ENCODE data around the gene APOF. TPM values are rescaled to one million over a fixed set of nuclear protein-coding genes. Genes with fewer than 3 reads are reported as not detected.

APOF gene
- total RNA-seq, 1 experiment from 2014 or later, result 0.18 TPM

DNA sequence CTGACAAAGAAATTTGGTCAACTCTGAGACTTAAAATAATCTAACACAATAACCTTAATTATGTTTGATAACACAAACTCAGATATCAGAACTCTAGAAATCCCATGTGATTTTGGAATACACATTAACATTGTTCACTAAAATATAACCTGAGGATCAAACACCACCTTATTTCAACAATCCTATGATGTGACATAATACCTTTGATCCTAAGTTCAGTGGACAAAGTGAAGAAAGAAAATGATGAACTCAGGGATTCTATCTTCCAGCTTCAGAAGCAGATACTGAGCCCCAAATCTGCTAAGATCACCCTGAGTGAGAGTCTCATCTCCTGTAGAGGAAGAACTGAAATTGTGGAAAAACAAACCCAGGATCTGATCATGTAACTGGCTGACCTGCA is 35.7 kb upstream of the APOF start:
- CTCF ChIA-PET, result no interaction called here
- H3K4me1 ChIP-seq, result peaks cover 16% of the 10 kb centered on the region
- no peak overlapping the region for H3K4me3 ChIP-seq (ENCODE audit: low read depth, low read length)
- Mint-ChIP-seq H3K4me3 (ENCODE audit: unreplicated experiment) (no peak overlapping the region), H3K36me3 (ENCODE audit: insufficient read depth, unreplicated experiment) (no peaks in the 10 kb centered on the region), H3K27me3 (ENCODE audit: insufficient read depth, unreplicated experiment) (no peaks in the 10 kb centered on the region), H3K9me3 (ENCODE audit: unreplicated experiment) (peaks cover 10% of the 10 kb centered on the region), H3K4me1 (ENCODE audit: low read depth, unreplicated experiment) (peaks cover 6% of the 10 kb centered on the region), H3K27ac (ENCODE audit: unreplicated experiment) (no peak overlapping the region)
- BruUV-seq (replicated peaks), result no TSS peak
- H3K36me3 ChIP-seq (ENCODE audit: control insufficient read depth, insufficient read depth, low read length), result no peaks in the 10 kb centered on the region
- no peaks in the 10 kb centered on the region for H3K27me3 ChIP-seq (replicated peaks; ENCODE audit: control insufficient read depth, insufficient read depth, low read length)
- H3K9me3 ChIP-seq, result peaks cover 22% of the 10 kb centered on the region
- DNase-seq, result no peak
- POLR2A ChIA-PET, result no interaction called here
- intact Hi-C loops (cut with micrococcal nuclease; ENCODE audit: unreplicated experiment), result no loop called here
- no peak for TF ChIP-seq CTCF (IDR thresholded peaks at IDR 0.05; ENCODE audit: insufficient read depth in 1 of 2, low read depth in 1 of 2, low read length in 1 of 2, severe bottlenecking in 1 of 2, unreplicated experiment in 1 of 2)

- Mint-ChIP-seq H3K27me3 (ENCODE audit: insufficient read depth, unreplicated experiment) (no peaks in the 10 kb centered on the region), H3K36me3 (ENCODE audit: insufficient read depth, unreplicated experiment) (no peaks in the 10 kb centered on the region), H3K9me3 (ENCODE audit: unreplicated experiment) (peaks cover 11% of the 10 kb centered on the region), H3K4me3 (ENCODE audit: unreplicated experiment) (no peak overlapping the region), H3K27ac (ENCODE audit: unreplicated experiment) (no peak overlapping the region), H3K4me1 (ENCODE audit: low read depth, unreplicated experiment) (peaks cover 12% of the 10 kb centered on the region)
- no peak for TF ChIP-seq CTCF (IDR thresholded peaks at IDR 0.05; ENCODE audit: insufficient read depth in 1 of 2, low read depth in 1 of 2, low read length in 1 of 2, severe bottlenecking in 1 of 2, unreplicated experiment in 1 of 2)
- intact Hi-C loops (cut with micrococcal nuclease; ENCODE audit: unreplicated experiment), result no loop called here
- CTCF ChIA-PET, result interaction anchor here (0.6 kb wide), 1 partner anchor 10 kb away, joined by 6 read pairs; no protein-coding TSS in a partner anchor
- Histone ChIP-seq H3K9me3 (peaks cover 9% of the 10 kb centered on the region; the same call in 1 of the 2 replicates), H3K4me3 (ENCODE audit: low read depth, low read length) (no peak overlapping the region), H3K4me1 (no peaks in the 10 kb centered on the region), H3K36me3 (ENCODE audit: control insufficient read depth, insufficient read depth, low read length) (no peaks in the 10 kb centered on the region), H3K27me3 (replicated peaks; ENCODE audit: control insufficient read depth, insufficient read depth, low read length) (no peaks in the 10 kb centered on the region)
- no peak for DNase-seq
- POLR2A ChIA-PET, result no interaction called here
- BruUV-seq (replicated peaks), result no TSS peak
These were observed 29.7 kb upstream of the APOF start for GRCh38 chr12:56392331-56392730.

GRCh38 chr12:56391721-56392120 is 29.1 kb upstream of the APOF start:
- no peaks in the 10 kb centered on the region for H3K36me3 ChIP-seq (ENCODE audit: control insufficient read depth, insufficient read depth, low read length)
- POLR2A ChIA-PET, result no interaction called here
- no peaks in the 10 kb centered on the region for H3K36me3 Mint-ChIP-seq (ENCODE audit: insufficient read depth, unreplicated experiment)

More at GRCh38 chr12:56391721-56392120, 29.1 kb upstream of the APOF start:
- DNase-seq, result no peak
- BruUV-seq (replicated peaks), result no TSS peak
- Mint-ChIP-seq H3K27me3 (ENCODE audit: insufficient read depth, unreplicated experiment) (no peaks in the 10 kb centered on the region), H3K4me1 (ENCODE audit: low read depth, unreplicated experiment) (peaks cover 12% of the 10 kb centered on the region), H3K9me3 (ENCODE audit: unreplicated experiment) (peaks cover 11% of the 10 kb centered on the region), H3K27ac (ENCODE audit: unreplicated experiment) (no peak overlapping the region), H3K4me3 (ENCODE audit: unreplicated experiment) (no peak overlapping the region)
- intact Hi-C loops (cut with micrococcal nuclease; ENCODE audit: unreplicated experiment), result no loop called here
- Histone ChIP-seq H3K4me3 (ENCODE audit: low read depth, low read length) (no peak overlapping the region), H3K27me3 (replicated peaks; ENCODE audit: control insufficient read depth, insufficient read depth, low read length) (no peaks in the 10 kb centered on the region), H3K9me3 (peaks cover 9% of the 10 kb centered on the region; the same call in 1 of the 2 replicates), H3K4me1 (no peaks in the 10 kb centered on the region)
- CTCF ChIA-PET, result interaction anchor here (0.6 kb wide), 1 partner anchor 10 kb away, joined by 6 read pairs; no protein-coding TSS in a partner anchor
- TF ChIP-seq CTCF (IDR thresholded peaks at IDR 0.05; ENCODE audit: insufficient read depth in 1 of 2, low read depth in 1 of 2, low read length in 1 of 2, severe bottlenecking in 1 of 2, unreplicated experiment in 1 of 2), result no peak
